Keratinocyte (primary cell): ENCODE data around the gene RAMP1. TPM values are rescaled to one million over a fixed set of nuclear protein-coding genes. Genes with fewer than 3 reads are reported as not detected.

Source experiments
- DNase-seq: peaks from one replicate; pipeline ENCODE4 v3.0.0-alpha.2; 2011; ENCODE audit warnings: low read depth, missing footprints, low spot score
- FAIRE-seq: peaks from 2 replicates; lab custom pipeline; 2011; peaks lifted over from hg19 to GRCh38; lab: Jason Lieb, UNC
- H2AFZ ChIP-seq: 2 replicates; pipeline ENCODE4 v1.6.0; 2012; ENCODE audit warnings: low read length, control low read depth, inconsistent platforms; ENCODE audit not compliant: control insufficient read depth
- H3K27ac ChIP-seq: 2 replicates; pipeline ENCODE4 v1.5.1; 2011; ENCODE audit warnings: low read length; ENCODE audit not compliant: control insufficient read depth, insufficient read depth
- H3K27me3 ChIP-seq: 3 replicates; pipeline ENCODE4 v1.6.0; 2011; ENCODE audit warnings: low read length; ENCODE audit not compliant: control insufficient read depth, insufficient read depth; ENCODE audit errors: extremely low read depth
- H3K36me3 ChIP-seq, 2 experiments: 2 replicates in 1 of 2; 3 replicates in 1 of 2; pipeline ENCODE4 v1.5.1; 2011; ENCODE audit warnings: low read length in 2 of 2, mild to moderate bottlenecking in 1 of 2; ENCODE audit not compliant: control insufficient read depth in 2 of 2, insufficient read depth in 2 of 2; ENCODE audit errors: extremely low read depth in 1 of 2
- H3K4me1 ChIP-seq: 3 replicates; pipeline ENCODE4 v1.5.1; 2011; ENCODE audit warnings: low read length; ENCODE audit not compliant: control insufficient read depth, insufficient read depth; ENCODE audit errors: extremely low read depth
- H3K4me2 ChIP-seq: 3 replicates; pipeline ENCODE4 v1.6.0; 2011; ENCODE audit warnings: low read depth, low read length; ENCODE audit not compliant: control insufficient read depth, insufficient read depth; ENCODE audit errors: extremely low read depth
- H3K4me3 ChIP-seq, 3 experiments: fragments of 200-600 bp in 1 of 3; sonication (generic) in 1 of 3; 2 replicates in 2 of 3; 3 replicates in 1 of 3; pipeline ENCODE4 v1.5.1; 2011 to 2016; ENCODE audit warnings: low read length in 3 of 3, mild to moderate bottlenecking in 3 of 3, control low read depth in 2 of 3, inconsistent platforms in 1 of 3, low read depth in 1 of 3, mixed read lengths in 1 of 3, mixed run types in 1 of 3, moderate library complexity in 1 of 3; ENCODE audit not compliant: control insufficient read depth in 2 of 3, insufficient read depth in 2 of 3; ENCODE audit errors: extremely low read depth in 1 of 3
- H3K79me2 ChIP-seq: 2 replicates; pipeline ENCODE4 v1.6.0; 2012; ENCODE audit warnings: low read length; ENCODE audit not compliant: control insufficient read depth, insufficient read depth
- H3K9ac ChIP-seq: 3 replicates; pipeline ENCODE4 v1.6.0; 2011; ENCODE audit warnings: low read length; ENCODE audit not compliant: control insufficient read depth, insufficient read depth; ENCODE audit errors: extremely low read depth
- H3K9me1 ChIP-seq: 3 replicates; pipeline ENCODE4 v1.6.0; 2011; ENCODE audit warnings: low read length; ENCODE audit not compliant: control insufficient read depth, insufficient read depth; ENCODE audit errors: extremely low read depth
- H3K9me3 ChIP-seq: 2 replicates; pipeline ENCODE4 v1.5.1; 2012; ENCODE audit warnings: low read depth, low read length; ENCODE audit not compliant: control insufficient read depth
- H4K20me1 ChIP-seq: 3 replicates; pipeline ENCODE4 v1.6.0; 2011; ENCODE audit warnings: low read length; ENCODE audit not compliant: control insufficient read depth, insufficient read depth; ENCODE audit errors: extremely low read depth
- EZH2 ChIP-seq: IDR thresholded peaks from one replicate; pipeline ENCODE4 v1.6.1; 2012; ENCODE audit warnings: inconsistent platforms, mild to moderate bottlenecking, low read length, moderate library complexity
- dilution Hi-C: fragments of 300-500 bp; cut with MboI; formaldehyde crosslinking; loops from one replicate; pipeline ENCODE4 v1.7.0; 2020; ENCODE audit warnings: low sequenced_read_pairs; ENCODE audit not compliant: extremely low pct_ligation_motif_present
- polyA plus RNA-seq, 5 experiments: library from polyadenylated mRNA; depleted of rRNA in 3 of 5; stranded (reverse) in 3 of 5; stranded (forward) in 1 of 5; unstranded in 1 of 5; fragments of >200 nt; gene quantifications; 1 replicate in 1 of 5; 2 replicates in 3 of 5; 3 replicates in 1 of 5; pipeline versions ENCODE4 v1.2.1 to v1.2.3, GENCODE V29; 2011 to 2012; ENCODE audit warnings: missing spikeins in 2 of 5, low read depth in 1 of 5, low replicate concordance in 1 of 5
- TF ChIP-seq, protein P1 (sequence below), 3 experiments: IDR thresholded peaks in 1 of 3; conservative IDR thresholded peaks in 1 of 3; optimal IDR thresholded peaks in 1 of 3; 2 replicates in 2 of 3; 3 replicates in 1 of 3; pipeline versions ENCODE3 to v1.5.1; 2011; ENCODE audit warnings: low read length in 3 of 3, mild to moderate bottlenecking in 3 of 3, moderate library complexity in 2 of 3, control low read depth in 1 of 3, inconsistent platforms in 1 of 3; ENCODE audit not compliant: insufficient read depth in 2 of 3; ENCODE audit errors: extremely low read depth in 1 of 3

RAMP1 gene
- polyA plus RNA-seq, 1 donor (not counting 4 experiments of a cell fraction or from before 2014, with no cell fraction given): 0.69 TPM

- no peak overlapping the region for H3K4me2 ChIP-seq
- no peaks in the 10 kb centered on the region for H3K36me3 ChIP-seq
- FAIRE-seq (no peak), DNase-seq (no peak)
- H3K27me3 ChIP-seq: no peaks in the 10 kb centered on the region
- H3K9me3 ChIP-seq: no peaks in the 10 kb centered on the region
- no peaks in the 10 kb centered on the region for H4K20me1 ChIP-seq
- H2AFZ ChIP-seq: no peak overlapping the region
- H3K4me3 ChIP-seq: no peak overlapping the region
- H3K4me1 ChIP-seq: peaks cover 6% of the 10 kb centered on the region
- no peak overlapping the region for H3K27ac ChIP-seq
- dilution Hi-C loops: no loop called here
- H3K79me2 ChIP-seq: no peaks in the 10 kb centered on the region
- no peak overlapping the region for H3K9ac ChIP-seq
- TF ChIP-seq, protein P1, sequence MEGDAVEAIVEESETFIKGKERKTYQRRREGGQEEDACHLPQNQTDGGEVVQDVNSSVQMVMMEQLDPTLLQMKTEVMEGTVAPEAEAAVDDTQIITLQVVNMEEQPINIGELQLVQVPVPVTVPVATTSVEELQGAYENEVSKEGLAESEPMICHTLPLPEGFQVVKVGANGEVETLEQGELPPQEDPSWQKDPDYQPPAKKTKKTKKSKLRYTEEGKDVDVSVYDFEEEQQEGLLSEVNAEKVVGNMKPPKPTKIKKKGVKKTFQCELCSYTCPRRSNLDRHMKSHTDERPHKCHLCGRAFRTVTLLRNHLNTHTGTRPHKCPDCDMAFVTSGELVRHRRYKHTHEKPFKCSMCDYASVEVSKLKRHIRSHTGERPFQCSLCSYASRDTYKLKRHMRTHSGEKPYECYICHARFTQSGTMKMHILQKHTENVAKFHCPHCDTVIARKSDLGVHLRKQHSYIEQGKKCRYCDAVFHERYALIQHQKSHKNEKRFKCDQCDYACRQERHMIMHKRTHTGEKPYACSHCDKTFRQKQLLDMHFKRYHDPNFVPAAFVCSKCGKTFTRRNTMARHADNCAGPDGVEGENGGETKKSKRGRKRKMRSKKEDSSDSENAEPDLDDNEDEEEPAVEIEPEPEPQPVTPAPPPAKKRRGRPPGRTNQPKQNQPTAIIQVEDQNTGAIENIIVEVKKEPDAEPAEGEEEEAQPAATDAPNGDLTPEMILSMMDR (optimal IDR thresholded peaks at IDR 0.05 in 1 of 3, IDR thresholded peaks at IDR 0.05 in 1 of 3, conservative IDR thresholded peaks at IDR 0.05 in 1 of 3; ENCODE audit: extremely low read depth in 1 of 3, insufficient read depth in 2 of 3, low read length in 3 of 3): no peak
- no peaks in the 10 kb centered on the region for H3K9me1 ChIP-seq
These were observed 68.6 kb downstream of the RAMP1 start for GRCh38 chr2:237927986-237928385.

DNA sequence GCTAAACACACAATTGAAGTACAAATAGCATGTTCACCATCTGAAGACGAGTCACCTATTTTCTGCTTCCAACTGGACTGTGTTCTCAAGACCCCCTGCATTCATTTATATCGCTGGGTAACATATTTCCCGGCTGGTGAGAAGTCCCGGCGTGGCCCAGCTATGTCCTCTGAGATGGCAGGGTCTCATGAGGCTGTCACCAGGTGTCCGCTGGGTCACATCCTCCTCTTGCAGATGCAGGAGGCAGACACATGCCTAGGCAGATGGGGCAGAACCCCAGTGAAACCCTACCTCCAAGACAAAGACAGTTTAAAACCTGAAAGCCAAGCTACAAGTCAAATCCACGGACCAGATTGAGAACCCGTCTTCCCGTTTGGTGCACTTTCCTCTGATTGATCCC, 70.6 kb downstream of the RAMP1 start:
- no peak for FAIRE-seq
- dilution Hi-C loops: no loop called here

More for the DNA sequence above, 70.6 kb downstream of the RAMP1 start:
- DNase-seq: no peak
- Histone ChIP-seq H3K79me2 (no peaks in the 10 kb centered on the region), H3K36me3 (no peaks in the 10 kb centered on the region), H3K4me3 (no peak overlapping the region), H3K9ac (no peak overlapping the region), H3K27me3 (no peaks in the 10 kb centered on the region), H3K9me1 (no peaks in the 10 kb centered on the region), H3K9me3 (no peaks in the 10 kb centered on the region), H3K27ac (no peak overlapping the region), H2AFZ (no peak overlapping the region), H3K4me2 (no peak overlapping the region), H4K20me1 (no peaks in the 10 kb centered on the region), H3K4me1 (no peaks in the 10 kb centered on the region)
- TF ChIP-seq, protein P1 (optimal IDR thresholded peaks at IDR 0.05 in 1 of 3, IDR thresholded peaks at IDR 0.05 in 1 of 3, conservative IDR thresholded peaks at IDR 0.05 in 1 of 3; ENCODE audit: extremely low read depth in 1 of 3, insufficient read depth in 2 of 3, low read length in 3 of 3): no peak
- no peak for TF ChIP-seq EZH2
